NCI-H1048 (cell line): ENCODE measurements around the gene FRMPD4.
"Not testable (repeated sequence)": the region's sequence is repeated elsewhere in the genome, so short reads cannot be mapped to it uniquely, and the experiment has no call there.

ENCODE experiments used
- DNase-seq: peaks from one replicate; lab custom pipeline; 2025; lab: John Stamatoyannopoulos, UW

The FRMPD4 gene

DNA sequence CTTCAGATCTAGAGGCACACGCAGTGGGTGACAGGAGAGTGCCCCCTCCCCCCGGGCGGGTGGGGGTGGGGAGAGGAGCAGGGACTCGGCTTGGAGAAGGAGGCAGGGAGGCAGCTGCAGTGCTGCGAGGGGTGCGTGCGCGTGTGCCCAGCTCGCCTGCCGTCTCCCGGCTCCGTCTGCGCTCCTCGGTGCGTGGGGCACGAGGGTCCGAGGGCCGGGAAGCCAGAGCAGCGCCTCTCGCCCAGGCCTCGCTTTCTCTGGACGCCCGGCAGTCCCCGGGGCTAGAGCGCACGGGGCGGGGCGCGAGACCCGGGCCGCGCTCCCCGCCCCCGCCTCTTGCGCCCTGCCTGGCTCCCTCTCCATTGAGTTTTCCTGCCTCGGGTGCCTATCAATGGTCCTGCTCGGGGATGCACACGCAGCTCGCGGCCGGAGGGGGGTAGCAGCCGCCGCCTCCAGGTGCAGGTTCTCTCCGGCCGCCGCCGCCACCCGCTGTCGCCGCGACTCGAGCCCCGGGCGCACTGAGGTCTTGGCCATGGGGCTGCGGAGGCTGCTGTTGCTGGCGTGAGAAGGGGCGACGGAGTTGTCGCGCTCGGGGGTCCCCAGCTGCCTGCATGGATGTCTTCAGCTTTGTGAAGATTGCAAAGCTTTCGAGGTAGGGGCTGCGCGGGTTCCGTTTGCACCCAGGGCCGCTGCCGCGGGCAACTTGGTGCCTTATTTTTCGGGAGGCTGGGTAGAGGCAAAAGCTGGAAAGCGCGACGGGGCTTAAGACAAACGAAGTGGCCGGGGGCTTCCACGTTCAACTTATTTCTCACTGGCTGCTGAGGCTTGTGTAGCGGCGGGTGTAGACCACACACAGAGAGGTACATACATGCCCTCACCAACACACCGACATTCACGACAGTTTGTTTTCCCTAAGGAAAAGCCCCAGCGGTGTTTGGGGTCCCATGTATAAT lies at the start of gene FRMPD4:
TSS of gene FRMPD4 (plus strand) at position 113 of the 953 bp plus-strand sequence. CDS start at position 612, 499 bp downstream.
- no peak for DNase-seq

- no peak for DNase-seq
These were observed 48.5 kb upstream of the FRMPD4 start for GRCh38 chrX:12089740-12090139.

- no peak for DNase-seq
These were observed 25.0 kb upstream of the FRMPD4 start for GRCh38 chrX:12113321-12113720.

DNA sequence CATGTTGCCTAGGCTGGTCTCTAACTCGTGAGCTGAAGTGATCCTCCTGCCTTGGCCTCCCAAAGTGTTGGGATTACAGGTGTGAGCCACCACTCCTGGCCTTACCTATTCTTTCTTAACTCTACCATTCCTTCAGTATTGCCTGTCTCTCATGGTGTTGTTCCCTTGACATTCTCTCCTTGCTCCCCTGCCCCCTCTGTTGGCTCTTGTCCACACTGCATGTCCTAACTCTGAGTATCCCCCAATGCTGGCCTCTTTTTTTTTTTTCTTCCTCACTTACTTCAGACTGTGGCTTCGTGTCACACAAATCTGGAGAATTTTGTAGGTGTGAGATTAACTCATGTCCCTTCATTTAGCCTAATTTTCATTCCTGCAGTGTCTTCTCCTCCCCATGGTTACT lies 22.9 kb upstream of the FRMPD4 start:
- no peak for DNase-seq

DNA sequence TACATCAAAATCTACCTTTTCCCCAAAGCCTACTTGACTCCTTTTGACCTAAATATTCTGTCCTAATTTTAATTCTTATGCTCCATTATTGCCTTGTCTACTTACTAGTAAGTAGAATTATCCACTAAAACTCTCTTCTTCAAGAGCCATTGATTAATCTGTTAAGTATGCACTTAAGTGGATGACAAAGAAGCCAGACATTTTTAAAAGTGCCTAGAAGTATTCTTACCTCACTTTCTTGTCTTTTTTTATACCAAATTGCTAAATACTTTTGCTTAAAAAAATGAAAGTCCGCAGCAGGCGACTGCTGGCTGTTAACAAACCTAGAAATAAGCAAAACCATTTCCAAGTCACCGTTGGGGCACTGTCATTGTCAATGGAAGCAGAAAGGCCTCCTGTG lies 20.1 kb upstream of the FRMPD4 start:
- DNase-seq = no peak

DNA sequence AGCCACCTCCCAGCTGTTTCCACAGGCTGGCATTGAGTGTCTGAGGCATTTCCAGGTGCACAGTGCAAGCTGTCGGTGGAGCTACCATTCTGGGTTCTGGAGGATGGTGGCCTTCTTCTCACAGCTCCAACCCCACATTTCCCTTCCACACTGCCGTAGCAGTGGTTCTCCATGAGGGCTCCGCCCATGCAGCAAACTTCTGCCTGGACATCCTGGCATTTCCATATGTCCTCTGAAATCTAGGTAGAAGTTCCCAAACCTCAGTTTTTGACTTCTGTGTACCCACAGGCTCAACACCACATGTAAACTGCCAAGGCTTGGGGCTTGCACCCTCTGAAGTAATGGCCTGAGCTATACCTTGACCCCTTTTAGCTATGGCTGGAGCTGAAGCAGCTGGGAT lies 10.3 kb upstream of the FRMPD4 start:
- DNase-seq = no peak

- no peak for DNase-seq
These were observed 317 bp upstream of the FRMPD4 start for GRCh38 chrX:12137951-12138360.

- DNase-seq = no peak
These were observed 1.8 kb downstream of the FRMPD4 start for GRCh38 chrX:12139934-12140611.

DNA sequence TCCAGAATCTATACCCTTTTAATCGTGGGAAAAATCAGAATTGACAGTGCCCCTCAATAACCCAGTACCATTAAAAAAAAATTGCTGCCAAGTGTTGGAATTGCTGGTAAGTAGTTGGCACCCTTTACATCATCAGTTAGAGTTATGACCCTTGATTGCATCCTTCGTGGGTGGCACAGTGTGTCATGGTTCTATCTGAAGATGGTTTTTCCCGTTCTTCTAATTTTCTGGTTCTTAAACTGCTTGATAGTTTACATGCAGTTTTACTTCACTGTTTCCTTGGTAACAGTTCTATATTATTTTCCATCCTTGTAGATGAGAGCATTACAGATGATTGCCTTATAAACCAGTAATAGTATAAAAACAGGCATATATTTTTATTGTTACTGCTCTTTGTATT lies 3.2 kb downstream of the FRMPD4 start:
- no peak for DNase-seq

- DNase-seq = no peak
These were observed 4.4 kb downstream of the FRMPD4 start for GRCh38 chrX:12142661-12143060.

- DNase-seq = no peak
These were observed 7.1 kb downstream of the FRMPD4 start for GRCh38 chrX:12145402-12145801.

DNA sequence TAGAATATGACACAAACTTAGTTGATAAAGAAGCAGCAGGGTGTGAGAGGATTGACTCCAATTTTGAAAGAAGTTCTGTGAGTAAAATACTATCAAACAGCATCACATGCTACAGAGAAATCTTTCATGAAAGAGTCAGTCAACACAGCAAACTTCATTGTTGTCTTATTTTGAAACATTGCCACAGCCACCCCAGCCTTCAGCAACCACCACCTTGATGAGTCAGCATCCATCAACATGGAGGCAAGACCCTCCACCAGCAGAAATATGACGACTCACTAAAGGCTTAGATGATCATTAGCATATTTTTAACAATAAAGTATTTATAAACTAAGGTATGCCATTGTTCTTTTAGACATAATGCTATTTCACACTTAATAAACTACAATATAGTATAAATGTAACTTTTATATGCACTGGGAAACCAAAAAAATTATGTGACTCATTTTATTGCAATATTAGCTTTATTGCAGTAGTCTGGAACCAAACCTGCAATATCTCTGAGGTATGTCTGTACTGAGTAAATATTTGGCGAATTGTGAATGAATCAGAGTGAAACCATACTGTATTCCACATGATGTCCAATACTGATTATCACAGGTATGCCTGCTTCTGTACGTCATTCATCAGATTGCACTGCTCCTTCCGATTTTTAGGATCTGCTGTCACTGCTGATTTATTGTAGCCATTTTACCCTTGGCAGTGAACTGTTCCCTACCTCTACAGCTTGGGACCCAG lies 11.6 kb downstream of the FRMPD4 start:
- no peak for DNase-seq

DNA sequence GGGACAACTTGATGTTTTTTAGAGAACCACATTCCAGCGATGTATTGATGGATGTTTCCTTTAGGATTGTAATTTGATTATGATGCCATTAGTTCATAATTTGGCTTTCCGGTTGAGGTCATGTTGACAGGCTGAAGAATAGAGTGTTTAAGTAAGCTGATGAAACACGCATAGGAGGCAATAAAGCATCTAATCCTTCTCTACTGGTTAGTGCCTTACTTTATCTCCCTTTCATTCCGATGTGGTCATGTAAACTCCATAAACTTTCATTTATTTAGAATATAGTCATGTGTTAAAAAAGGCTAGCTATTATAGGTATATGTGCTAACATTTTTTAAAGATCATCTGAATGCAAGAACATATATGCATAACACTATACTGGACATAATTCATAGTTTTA lies 15.0 kb downstream of the FRMPD4 start:
- DNase-seq = no peak

GRCh38 chrX:12153741-12154140 lies 15.5 kb downstream of the FRMPD4 start:
- DNase-seq = no peak

- no peak for DNase-seq
These were observed 21.5 kb downstream of the FRMPD4 start for GRCh38 chrX:12159799-12160198.

DNA sequence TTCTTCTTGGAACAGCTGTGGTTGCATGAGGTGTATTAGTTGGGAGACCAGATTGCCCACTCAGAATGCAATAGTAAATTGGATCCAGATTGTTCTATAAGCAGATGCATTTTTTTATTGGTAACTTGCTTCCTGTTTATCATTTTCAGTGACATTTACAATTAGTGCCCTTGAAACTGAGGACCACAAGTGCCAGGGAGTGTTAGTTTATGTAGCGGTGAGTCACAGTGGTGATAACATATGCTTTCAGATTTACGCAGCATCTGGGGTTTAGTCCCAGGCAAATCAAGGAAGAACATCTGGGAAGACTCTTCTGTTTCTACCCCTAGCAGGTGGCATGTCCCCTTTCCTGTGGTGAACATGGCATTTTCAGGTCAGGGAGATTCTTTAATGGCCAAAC lies 24.1 kb downstream of the FRMPD4 start:
- DNase-seq = no peak

DNA sequence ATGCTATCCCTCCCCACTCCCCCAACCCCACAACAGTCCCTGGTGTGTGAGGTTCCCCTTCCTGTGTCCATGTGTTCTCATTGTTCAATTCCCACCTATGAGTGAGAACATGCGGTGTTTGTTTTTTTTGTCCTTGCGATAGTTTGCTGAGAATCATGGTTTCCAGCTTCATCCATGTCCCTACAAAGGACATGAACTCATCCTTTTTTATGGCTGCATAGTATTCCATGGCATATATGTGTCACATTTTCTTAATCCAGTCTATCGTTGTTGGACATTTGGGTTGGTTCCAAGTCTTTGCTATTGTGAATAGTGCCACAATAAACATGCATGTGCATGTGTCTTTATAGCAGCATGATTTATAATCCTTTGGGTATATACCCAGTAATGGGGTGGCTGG lies 25.9 kb downstream of the FRMPD4 start:
- not testable (repeated sequence) for DNase-seq

- no peak for DNase-seq
These were observed 32.5 kb downstream of the FRMPD4 start for GRCh38 chrX:12170755-12171154.

- no peak for DNase-seq
These were observed 36.1 kb downstream of the FRMPD4 start for GRCh38 chrX:12174358-12174757.

- DNase-seq = no peak
These were observed 58.8 kb downstream of the FRMPD4 start for GRCh38 chrX:12197030-12197429.

DNA sequence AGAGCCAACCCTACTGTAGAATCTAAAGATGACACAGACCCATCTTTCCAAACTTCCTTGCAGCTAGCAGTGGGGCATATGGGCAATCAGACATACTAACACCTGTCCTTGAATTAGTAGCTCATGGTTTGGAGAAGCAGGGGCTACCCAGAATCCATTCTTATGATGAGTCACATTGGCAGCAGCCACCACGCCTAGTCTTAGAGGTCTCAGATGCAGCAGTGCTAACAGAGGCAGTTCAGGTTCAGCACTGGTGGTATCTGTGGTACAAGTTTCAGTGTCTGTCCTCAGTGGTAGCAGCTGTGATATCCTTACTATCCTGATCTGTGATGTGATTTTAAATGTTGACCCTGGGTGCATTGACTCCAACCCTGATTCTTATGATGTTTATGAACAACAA lies 68.1 kb downstream of the FRMPD4 start:
- DNase-seq = no peak

DNA sequence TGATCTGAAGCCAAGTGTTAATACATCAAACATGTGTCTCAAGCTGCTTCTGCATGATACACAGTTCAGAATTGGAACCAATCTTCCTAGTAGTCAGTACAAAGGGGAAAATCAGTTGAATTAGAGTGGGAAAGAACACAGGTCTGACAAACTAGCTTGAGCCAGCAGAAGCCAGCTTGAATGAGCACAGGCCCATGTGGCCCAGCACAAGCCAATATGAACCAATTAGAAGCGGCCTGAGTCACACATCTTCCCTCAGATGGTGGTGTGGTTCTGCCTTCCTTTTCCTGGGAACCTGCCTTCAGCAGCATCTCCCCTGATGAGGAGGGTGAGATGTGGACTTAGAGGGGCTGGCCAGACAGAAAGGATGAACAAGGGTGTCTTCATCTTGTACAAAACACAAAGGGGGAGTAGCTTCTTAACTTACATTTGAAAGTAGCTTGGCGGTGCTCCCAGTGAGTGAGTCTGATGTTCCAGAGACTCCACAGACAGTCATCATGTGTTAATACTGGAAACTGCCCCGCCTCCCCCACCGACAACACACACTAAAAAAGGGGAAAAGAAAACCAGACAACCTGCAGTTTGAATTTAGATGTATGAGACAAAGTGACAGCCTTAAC lies 72.0 kb downstream of the FRMPD4 start:
- DNase-seq = no peak
